ENCODE measurements around the gene FRS3.
"Not testable (repeated sequence)": the region's sequence is repeated elsewhere in the genome, so short reads cannot be mapped to it uniquely, and the experiment has no call there.

DNA sequence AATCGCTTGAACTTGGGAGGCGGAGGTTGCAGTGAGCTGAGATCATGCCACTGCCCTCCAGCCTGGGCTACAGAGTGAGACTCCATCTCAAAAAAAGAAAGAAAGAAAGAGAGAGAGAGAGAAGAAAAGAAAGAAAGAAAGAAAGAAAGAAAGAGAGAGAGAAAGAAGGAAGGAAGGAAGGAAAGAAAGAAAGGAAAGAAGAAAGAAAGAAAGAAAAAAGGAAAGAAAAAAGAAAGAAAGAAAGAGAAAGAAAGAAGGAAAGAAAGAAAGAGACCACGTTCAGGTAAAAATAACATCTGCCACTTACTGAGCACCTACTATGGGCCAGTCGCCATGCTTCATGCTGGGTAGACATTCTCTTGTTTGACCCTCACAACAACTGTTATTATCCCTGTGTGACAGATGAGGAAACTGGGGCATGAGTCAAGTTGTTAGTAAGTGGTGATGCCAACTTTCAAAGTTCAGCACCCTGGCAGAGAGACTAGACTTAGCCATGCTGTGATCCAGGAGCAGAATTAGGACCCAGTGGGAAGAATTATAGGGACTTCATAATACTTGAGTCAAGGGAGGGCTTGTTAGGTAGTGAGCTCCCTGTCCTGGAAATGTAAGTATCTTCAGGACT is 13.5 kb downstream of the FRS3 start:
- TF ChIP-seq, protein P1, sequence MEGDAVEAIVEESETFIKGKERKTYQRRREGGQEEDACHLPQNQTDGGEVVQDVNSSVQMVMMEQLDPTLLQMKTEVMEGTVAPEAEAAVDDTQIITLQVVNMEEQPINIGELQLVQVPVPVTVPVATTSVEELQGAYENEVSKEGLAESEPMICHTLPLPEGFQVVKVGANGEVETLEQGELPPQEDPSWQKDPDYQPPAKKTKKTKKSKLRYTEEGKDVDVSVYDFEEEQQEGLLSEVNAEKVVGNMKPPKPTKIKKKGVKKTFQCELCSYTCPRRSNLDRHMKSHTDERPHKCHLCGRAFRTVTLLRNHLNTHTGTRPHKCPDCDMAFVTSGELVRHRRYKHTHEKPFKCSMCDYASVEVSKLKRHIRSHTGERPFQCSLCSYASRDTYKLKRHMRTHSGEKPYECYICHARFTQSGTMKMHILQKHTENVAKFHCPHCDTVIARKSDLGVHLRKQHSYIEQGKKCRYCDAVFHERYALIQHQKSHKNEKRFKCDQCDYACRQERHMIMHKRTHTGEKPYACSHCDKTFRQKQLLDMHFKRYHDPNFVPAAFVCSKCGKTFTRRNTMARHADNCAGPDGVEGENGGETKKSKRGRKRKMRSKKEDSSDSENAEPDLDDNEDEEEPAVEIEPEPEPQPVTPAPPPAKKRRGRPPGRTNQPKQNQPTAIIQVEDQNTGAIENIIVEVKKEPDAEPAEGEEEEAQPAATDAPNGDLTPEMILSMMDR (IDR thresholded peaks at IDR 0.05) = not testable (repeated sequence)
- TF ChIP-seq POLR2AphosphoS5, POLR2A (IDR thresholded peaks at IDR 0.05): not testable (repeated sequence)
